Lung (tissue), 12 donors: ENCODE results near the gene TOMM5. TPM values are rescaled to one million over a fixed set of nuclear protein-coding genes. Genes with fewer than 3 reads are reported as not detected.

ENCODE experiments used
- ATAC-seq: fragments of 200-7000 bp; cut with Tn5 transposase; one replicate; pipeline ENCODE4 v1.9.1; 2020; ENCODE audit warnings: moderate number of reproducible peaks; ENCODE audit not compliant: insufficient read depth, low FRiP score
- DNase-seq, 3 donors: peaks; one replicate each; pipeline ENCODE4 v3.0.0-alpha.2; 2013 to 2017
- H3K27ac ChIP-seq, 2 donors: one replicate each; pipeline ENCODE4 v1.5.1; 2013; ENCODE audit warnings: mild to moderate bottlenecking in 2 of 2, moderate library complexity in 2 of 2, control low read depth in 1 of 2, inconsistent platforms in 1 of 2, low read depth in 1 of 2, low read length in 1 of 2
- H3K27me3 ChIP-seq, 3 donors: one replicate each; pipeline ENCODE4 v1.5.1; 2013; ENCODE audit warnings: low read length in 2 of 3; ENCODE audit not compliant: control insufficient read depth in 3 of 3, insufficient read depth in 3 of 3
- H3K36me3 ChIP-seq, 4 donors: one replicate each; pipeline ENCODE4 v1.5.1; 2013; ENCODE audit warnings: low read length in 4 of 4, mild to moderate bottlenecking in 1 of 4, moderate library complexity in 1 of 4; ENCODE audit not compliant: control insufficient read depth in 4 of 4, insufficient read depth in 4 of 4
- H3K4me1 ChIP-seq, 5 donors: one replicate each; pipeline ENCODE4 v1.5.1; 2013; ENCODE audit warnings: low read length in 5 of 5, mild to moderate bottlenecking in 2 of 5, moderate library complexity in 1 of 5; ENCODE audit not compliant: control insufficient read depth in 5 of 5, insufficient read depth in 5 of 5
- H3K4me3 ChIP-seq: one replicate; pipeline ENCODE4 v1.5.1; 2013; ENCODE audit warnings: mild to moderate bottlenecking, control low read depth, moderate library complexity
- H3K9ac ChIP-seq, 2 donors: one replicate each; pipeline ENCODE4 v1.5.1; 2013; ENCODE audit warnings: low read length in 2 of 2, control low read depth in 1 of 2; ENCODE audit not compliant: insufficient read depth in 1 of 2
- H3K9me3 ChIP-seq, 4 donors: one replicate each; pipeline ENCODE4 v1.5.1; 2013; ENCODE audit warnings: low read length in 3 of 4, mild to moderate bottlenecking in 1 of 4, moderate library complexity in 1 of 4; ENCODE audit not compliant: control insufficient read depth in 4 of 4, insufficient read depth in 3 of 4
- WGBS, 2 donors: extraction: QIAGEN DNeasy Blood & Tissue Kit; methylation state at CpG; one replicate each; pipeline ENCODE4 v1.1.7; 2013; 5-methylcytosine and 5-hydroxymethylcytosine counted together
- polyA plus RNA-seq, 2 donors: library from polyadenylated mRNA; stranded (reverse); fragments of 200-250 nt; gene quantifications; one replicate each; pipeline ENCODE4 v1.2.1, GENCODE V29; 2013
- total RNA-seq, 2 donors: library from RNA; depleted of rRNA in 1 of 2; stranded (reverse); fragments of >200 nt in 1 of 2; gene quantifications; one replicate each; pipeline ENCODE4 v1.2.1, GENCODE V29; 2014 to 2021
- TF ChIP-seq, protein P1 (sequence below): IDR thresholded peaks from 2 replicates; pipeline ENCODE4 v1.5.1; 2012; ENCODE audit warnings: mild to moderate bottlenecking; ENCODE audit errors: control extremely low read depth, extremely low read depth
- donor health status: control.
- donor health status: control.
- donor health status: Bipolar disorder and iron deficiency.
- donor health status: healthy.
- donor health status: DM: yes; HTN: yes; CAD: no.

The TOMM5 gene
- total and polyA plus RNA-seq, 4 donors: 66.7 to 132 (median 89.8) TPM

DNA sequence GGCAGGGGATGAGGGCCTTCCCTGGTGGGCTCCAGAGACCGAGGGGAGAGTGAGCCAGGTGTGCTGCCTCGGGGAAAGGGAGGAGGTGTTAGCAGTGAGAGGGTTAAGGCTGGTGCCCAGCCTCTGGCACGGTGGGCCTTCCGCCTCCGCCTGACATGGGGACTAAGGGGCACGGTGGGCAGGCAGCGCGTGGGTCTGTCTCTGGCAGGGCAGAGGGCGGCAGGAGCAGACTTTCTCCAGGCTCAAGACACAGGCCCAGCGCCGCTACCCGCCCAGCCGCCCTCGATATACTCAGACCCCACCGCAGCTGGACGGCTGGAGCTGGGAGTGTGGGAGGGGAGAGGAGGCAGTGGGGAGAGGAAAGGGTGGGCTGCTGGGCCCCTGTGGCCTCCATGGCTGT, 43.4 kb upstream of the TOMM5 start:
- Histone ChIP-seq H3K27ac (no peak overlapping the region), H3K9me3 (peaks cover 0 to 3% (median 0%) of the 10 kb centered on the region in 4 donors), H3K36me3 (no peaks in the 10 kb centered on the region), H3K4me3 (no peak overlapping the region), H3K9ac (no peak overlapping the region), H3K27me3 (peaks cover 0 to 3% (median 0%) of the 10 kb centered on the region in 3 donors), H3K4me1 (no peaks in the 10 kb centered on the region)
- TF ChIP-seq, protein P1, sequence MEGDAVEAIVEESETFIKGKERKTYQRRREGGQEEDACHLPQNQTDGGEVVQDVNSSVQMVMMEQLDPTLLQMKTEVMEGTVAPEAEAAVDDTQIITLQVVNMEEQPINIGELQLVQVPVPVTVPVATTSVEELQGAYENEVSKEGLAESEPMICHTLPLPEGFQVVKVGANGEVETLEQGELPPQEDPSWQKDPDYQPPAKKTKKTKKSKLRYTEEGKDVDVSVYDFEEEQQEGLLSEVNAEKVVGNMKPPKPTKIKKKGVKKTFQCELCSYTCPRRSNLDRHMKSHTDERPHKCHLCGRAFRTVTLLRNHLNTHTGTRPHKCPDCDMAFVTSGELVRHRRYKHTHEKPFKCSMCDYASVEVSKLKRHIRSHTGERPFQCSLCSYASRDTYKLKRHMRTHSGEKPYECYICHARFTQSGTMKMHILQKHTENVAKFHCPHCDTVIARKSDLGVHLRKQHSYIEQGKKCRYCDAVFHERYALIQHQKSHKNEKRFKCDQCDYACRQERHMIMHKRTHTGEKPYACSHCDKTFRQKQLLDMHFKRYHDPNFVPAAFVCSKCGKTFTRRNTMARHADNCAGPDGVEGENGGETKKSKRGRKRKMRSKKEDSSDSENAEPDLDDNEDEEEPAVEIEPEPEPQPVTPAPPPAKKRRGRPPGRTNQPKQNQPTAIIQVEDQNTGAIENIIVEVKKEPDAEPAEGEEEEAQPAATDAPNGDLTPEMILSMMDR: no peak
- DNase-seq (no peak), ATAC-seq (no peak)
- WGBS, 2 donors: 80 to 84% methylated on average over 9 to 16 of the region's 16 CpGs

DNA sequence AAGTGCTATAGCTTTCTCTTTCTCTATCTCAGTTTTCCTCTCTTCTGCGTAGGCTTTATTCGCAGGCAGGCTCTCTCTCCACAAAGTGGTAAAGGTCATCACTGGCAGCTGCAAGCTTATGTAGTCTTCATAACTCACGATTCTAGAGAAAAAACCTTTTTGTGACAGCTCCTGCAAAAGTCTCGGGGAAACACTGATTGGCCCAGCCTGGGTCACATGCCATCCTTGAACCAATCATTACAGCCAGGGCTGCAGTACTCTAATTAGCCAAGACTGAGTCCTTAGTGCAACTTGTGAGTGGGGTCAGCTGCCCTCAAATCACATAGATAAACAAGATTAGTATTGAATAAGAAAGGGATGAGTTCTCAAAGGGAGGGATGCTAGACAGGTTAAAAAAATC, 40.1 kb upstream of the TOMM5 start:
- Histone ChIP-seq H3K27ac (no peak overlapping the region), H3K4me1 (no peaks in the 10 kb centered on the region), H3K27me3 (peaks cover 0 to 3% (median 0%) of the 10 kb centered on the region in 3 donors), H3K9ac (no peak overlapping the region), H3K36me3 (no peaks in the 10 kb centered on the region), H3K9me3 (peaks cover 0 to 2% (median 0%) of the 10 kb centered on the region in 4 donors), H3K4me3 (no peak overlapping the region)
- 74 to 94% methylated on average over 4 of the region's 4 CpGs for WGBS, 2 donors
- ATAC-seq (no peak), DNase-seq (no peak)
- TF ChIP-seq, protein P1: no peak

DNA sequence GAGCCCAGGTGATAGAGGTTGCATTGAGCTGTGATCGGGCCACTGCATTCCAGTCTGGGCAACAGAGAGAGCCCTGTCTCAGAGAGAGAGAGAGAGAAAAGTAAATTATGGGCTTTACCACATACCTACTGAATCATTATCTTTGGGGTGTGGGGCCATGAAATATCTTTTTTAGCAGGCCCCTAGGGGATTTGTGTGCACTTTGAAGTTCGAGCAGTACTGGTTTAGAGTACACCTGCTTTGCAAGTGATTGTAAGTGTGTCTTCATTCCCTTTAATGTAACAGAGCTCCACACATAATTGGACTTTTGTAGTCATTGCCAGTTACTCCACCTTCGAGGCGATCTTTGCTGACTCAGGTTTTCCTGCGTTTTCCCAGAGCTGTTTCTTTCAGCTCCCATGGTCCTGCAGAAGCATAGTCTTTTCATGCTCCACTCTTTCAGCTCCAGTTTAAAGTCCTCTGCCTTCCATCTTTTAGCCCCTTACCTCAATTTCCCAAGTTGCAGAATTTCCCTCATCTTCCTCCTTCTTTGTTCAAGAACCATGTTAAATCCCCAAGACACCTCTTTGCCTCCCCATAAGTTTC, 34.4 kb upstream of the TOMM5 start:
- Histone ChIP-seq H3K27ac (no peak overlapping the region), H3K9me3 (no peaks in the 10 kb centered on the region), H3K4me1 (no peaks in the 10 kb centered on the region), H3K36me3 (no peaks in the 10 kb centered on the region), H3K9ac (no peak overlapping the region), H3K27me3 (peaks cover 0 to 4% (median 3%) of the 10 kb centered on the region in 3 donors), H3K4me3 (no peak overlapping the region)
- ATAC-seq (no peak), DNase-seq (no peak)
- TF ChIP-seq, protein P1: no peak
- WGBS, 2 donors: 47 to 87% methylated on average over 5 of the region's 5 CpGs

DNA sequence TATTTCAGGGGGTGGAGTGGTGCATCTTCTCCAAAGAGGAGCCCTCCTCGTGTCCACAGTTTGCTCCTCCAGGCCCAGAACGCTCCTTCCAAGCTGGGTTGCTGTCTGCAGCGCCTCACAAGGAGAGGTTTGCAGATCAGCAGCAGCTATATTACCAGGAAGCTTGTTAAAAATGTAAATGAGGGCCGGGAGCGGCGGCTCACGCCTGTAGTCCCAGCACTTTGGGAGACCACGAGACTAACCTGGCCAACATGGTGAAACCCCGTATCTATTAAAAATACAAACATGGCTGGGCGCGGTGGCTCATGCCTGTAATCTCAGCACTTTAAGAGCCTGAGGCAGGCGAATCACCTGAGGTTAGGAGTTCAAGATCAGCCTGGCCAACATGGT, 33.4 kb upstream of the TOMM5 start:
- DNase-seq: no peak
- 87 to 90% methylated on average over 12 of the region's 12 CpGs for WGBS, 2 donors
- Histone ChIP-seq H3K9me3 (no peaks in the 10 kb centered on the region), H3K4me3 (no peak overlapping the region), H3K27me3 (peaks cover 0 to 4% (median 3%) of the 10 kb centered on the region in 3 donors), H3K4me1 (peaks cover 0 to 2% (median 0%) of the 10 kb centered on the region in 5 donors), H3K9ac (no peak overlapping the region), H3K27ac (no peak overlapping the region), H3K36me3 (no peaks in the 10 kb centered on the region)
- no peak for ATAC-seq
- TF ChIP-seq, protein P1: no peak
